ENCODE measurements around the gene CRABP2. TPM values are rescaled to one million over a fixed set of nuclear protein-coding genes. Genes with fewer than 3 reads are reported as not detected.

The CRABP2 gene
- total RNA-seq, 1 experiment from 2014 or later = 1.9 TPM

GRCh38 chr1:156743367-156744302, 38.3 kb upstream of the CRABP2 start:
- POLR2A ChIA-PET = interaction anchor here (0.6 to 10.4 kb wide), 4 partner anchors 8 to 35 kb away, joined by 3 to 375 read pairs (median 212); partner anchors contain the start of genes HDGF, ISG20L2, METTL25B and PRCC
- peaks cover 52% of the 10 kb centered on the region for H3K4me1 Mint-ChIP-seq (ENCODE audit: insufficient read depth, unreplicated experiment)
- no peak for DNase-seq (ENCODE audit: unreplicated experiment)
- peaks cover 67% of the 10 kb centered on the region for H3K36me3 Mint-ChIP-seq (ENCODE audit: insufficient read depth, unreplicated experiment)
- no peak overlapping the region for H3K4me3 Mint-ChIP-seq (ENCODE audit: unreplicated experiment)
- intact Hi-C loops (cut with micrococcal nuclease) = loop anchor here (10.0 kb wide), 1 partner anchor 239 kb away; the partner anchor contains the start of gene MEF2D
- H3K27ac Mint-ChIP-seq (ENCODE audit: low read depth, unreplicated experiment) = peak overlapping the region; percentile 98
- CTCF ChIA-PET = interaction anchor here (0.6 to 10.3 kb wide), 3 partner anchors 11 to 83 kb away, joined by 3 to 136 read pairs (median 3); partner anchors contain the start of genes ISG20L2 and METTL25B
- TF ChIP-seq, protein P1, sequence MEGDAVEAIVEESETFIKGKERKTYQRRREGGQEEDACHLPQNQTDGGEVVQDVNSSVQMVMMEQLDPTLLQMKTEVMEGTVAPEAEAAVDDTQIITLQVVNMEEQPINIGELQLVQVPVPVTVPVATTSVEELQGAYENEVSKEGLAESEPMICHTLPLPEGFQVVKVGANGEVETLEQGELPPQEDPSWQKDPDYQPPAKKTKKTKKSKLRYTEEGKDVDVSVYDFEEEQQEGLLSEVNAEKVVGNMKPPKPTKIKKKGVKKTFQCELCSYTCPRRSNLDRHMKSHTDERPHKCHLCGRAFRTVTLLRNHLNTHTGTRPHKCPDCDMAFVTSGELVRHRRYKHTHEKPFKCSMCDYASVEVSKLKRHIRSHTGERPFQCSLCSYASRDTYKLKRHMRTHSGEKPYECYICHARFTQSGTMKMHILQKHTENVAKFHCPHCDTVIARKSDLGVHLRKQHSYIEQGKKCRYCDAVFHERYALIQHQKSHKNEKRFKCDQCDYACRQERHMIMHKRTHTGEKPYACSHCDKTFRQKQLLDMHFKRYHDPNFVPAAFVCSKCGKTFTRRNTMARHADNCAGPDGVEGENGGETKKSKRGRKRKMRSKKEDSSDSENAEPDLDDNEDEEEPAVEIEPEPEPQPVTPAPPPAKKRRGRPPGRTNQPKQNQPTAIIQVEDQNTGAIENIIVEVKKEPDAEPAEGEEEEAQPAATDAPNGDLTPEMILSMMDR (IDR thresholded peaks at IDR 0.05; ENCODE audit: unreplicated experiment) = no peak
- no TSS peak for BruUV-seq (replicated peaks)
- H3K9me3 Mint-ChIP-seq (ENCODE audit: unreplicated experiment) = no peaks in the 10 kb centered on the region
- H3K27me3 Mint-ChIP-seq (ENCODE audit: insufficient read depth, unreplicated experiment) = no peaks in the 10 kb centered on the region

- no peak overlapping the region for H3K4me3 Mint-ChIP-seq (ENCODE audit: unreplicated experiment)
- H3K4me1 Mint-ChIP-seq (ENCODE audit: insufficient read depth, unreplicated experiment) = peaks cover 44% of the 10 kb centered on the region
- no peaks in the 10 kb centered on the region for H3K9me3 Mint-ChIP-seq (ENCODE audit: unreplicated experiment)
- peaks cover 75% of the 10 kb centered on the region for H3K36me3 Mint-ChIP-seq (ENCODE audit: insufficient read depth, unreplicated experiment)
- TF ChIP-seq, protein P1 (IDR thresholded peaks at IDR 0.05; ENCODE audit: unreplicated experiment) = no peak
- no peak for DNase-seq (ENCODE audit: unreplicated experiment)
- intact Hi-C loops (cut with micrococcal nuclease) = loop anchor here (10.0 kb wide), 1 partner anchor 238 kb away; the partner anchor contains the start of gene MEF2D
- no peaks in the 10 kb centered on the region for H3K27me3 Mint-ChIP-seq (ENCODE audit: insufficient read depth, unreplicated experiment)
- BruUV-seq (replicated peaks) = no TSS peak
- CTCF ChIA-PET = interaction anchor here (0.7 to 10.3 kb wide), 6 partner anchors 13 to 143 kb away, joined by 3 to 136 read pairs (median 4); partner anchors contain the start of genes ISG20L2 and METTL25B
- H3K27ac Mint-ChIP-seq (ENCODE audit: low read depth, unreplicated experiment) = peak overlapping the region; percentile 98
- POLR2A ChIA-PET = interaction anchor here (0.6 to 10.4 kb wide), 4 partner anchors 9 to 206 kb away, joined by 4 to 375 read pairs (median 212); partner anchors contain the start of genes HDGF, ISG20L2, METTL25B and PRCC
Observed at GRCh38 chr1:156742801-156743200, 37.4 kb upstream of the CRABP2 start.

DNA sequence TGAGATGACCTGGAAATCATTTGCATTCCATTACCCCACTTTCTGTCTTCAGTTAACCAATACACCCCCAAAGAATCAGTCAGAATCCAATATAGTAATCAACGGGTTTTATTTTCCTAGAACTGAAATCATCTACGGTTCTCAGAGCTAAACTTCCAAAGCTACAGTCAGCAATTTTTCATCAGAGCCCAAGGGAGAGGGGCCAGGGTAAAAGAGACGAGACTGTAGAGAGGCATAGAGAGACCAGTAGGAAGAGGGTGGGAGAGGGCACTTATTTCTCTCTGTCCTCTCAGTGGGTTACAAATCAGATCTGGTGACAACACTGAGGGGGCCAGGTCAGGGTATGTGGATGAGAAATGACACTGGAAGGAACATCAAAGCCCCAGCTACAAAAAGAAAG, 36.6 kb upstream of the CRABP2 start:
- ChIA-PET CTCF (interaction anchor here (0.7 to 10.3 kb wide), 5 partner anchors 14 to 105 kb away, joined by 3 to 136 read pairs (median 5); partner anchors contain the start of genes ISG20L2 and METTL25B), POLR2A (interaction anchor here (0.6 to 10.4 kb wide), 6 partner anchors 9 to 285 kb away, joined by 3 to 375 read pairs (median 100); partner anchors contain the start of genes HDGF, ISG20L2, METTL25B and PRCC)
- Mint-ChIP-seq H3K27me3 (ENCODE audit: insufficient read depth, unreplicated experiment) (no peaks in the 10 kb centered on the region), H3K4me1 (ENCODE audit: insufficient read depth, unreplicated experiment) (peaks cover 38% of the 10 kb centered on the region), H3K36me3 (ENCODE audit: insufficient read depth, unreplicated experiment) (peaks cover 76% of the 10 kb centered on the region), H3K9me3 (ENCODE audit: unreplicated experiment) (no peaks in the 10 kb centered on the region), H3K27ac (ENCODE audit: low read depth, unreplicated experiment) (peak overlapping the region; percentile 98), H3K4me3 (ENCODE audit: unreplicated experiment) (peak overlapping the region; percentile 100)
- TF ChIP-seq, protein P1 (IDR thresholded peaks at IDR 0.05; ENCODE audit: unreplicated experiment) = no peak
- BruUV-seq (replicated peaks) = no TSS peak
- DNase-seq (ENCODE audit: unreplicated experiment) = no peak
- intact Hi-C loops (cut with micrococcal nuclease) = loop anchor here (10.0 kb wide), 1 partner anchor 237 kb away; the partner anchor contains the start of gene MEF2D
